Body of pancreas (tissue), 4 donors: Measurements from ENCODE around the gene FHOD3. TPM values are rescaled to one million over a fixed set of nuclear protein-coding genes. Genes with fewer than 3 reads are reported as not detected.

ENCODE experiments used
- ATAC-seq: fragments of 150-250 bp; one replicate; pipeline ENCODE4 v1.9.1; 2016
- DNase-seq, 4 donors: peaks; one replicate each; pipeline ENCODE4 v3.0.0-alpha.2; 2019
- H3K27ac ChIP-seq, 4 donors: fragments of 200-600 bp; sonication (generic); 1 replicate in 3 of 4; 2 replicates in 1 of 4; pipeline versions ENCODE4 v1.5.1 to v1.6.1; 2016 to 2019; ENCODE audit warnings: mild to moderate bottlenecking in 1 of 4, mixed read lengths in 1 of 4, moderate library complexity in 1 of 4
- H3K27me3 ChIP-seq, 2 donors: fragments of 200-600 bp; sonication (generic); one replicate each; pipeline ENCODE4 v1.6.0; 2016; ENCODE audit warnings: mild to moderate bottlenecking in 1 of 2
- H3K36me3 ChIP-seq, 2 donors: fragments of 200-600 bp; sonication (generic); replicated peaks in 1 of 2; 2 replicates each; pipeline ENCODE4 v1.5.1; 2016; ENCODE audit warnings: low read depth in 2 of 2; ENCODE audit not compliant: insufficient read depth in 1 of 2
- H3K4me1 ChIP-seq: fragments of 200-600 bp; sonication (generic); one replicate; pipeline ENCODE4 v1.6.0; 2016
- H3K4me3 ChIP-seq, 2 donors: fragments of 200-600 bp; sonication (generic); 1 replicate in 1 of 2; 2 replicates in 1 of 2; pipeline ENCODE4 v1.5.1; 2016 to 2019
- H3K9me3 ChIP-seq, 3 donors: fragments of 200-600 bp; sonication (generic); 1 replicate in 2 of 3; 2 replicates in 1 of 3; pipeline ENCODE4 v1.5.1; 2016
- POLR2A ChIP-seq, 3 donors: fragments of 450-650 bp; IDR thresholded peaks; one replicate each; pipeline ENCODE4 v1.6.1; 2016; ENCODE audit warnings: antibody characterized with exemption in 3 of 3, mild to moderate bottlenecking in 2 of 3
- WGBS, 2 donors: methylation state at CpG; one replicate each; pipeline ENCODE4 v1.1.5; 2017; 5-methylcytosine and 5-hydroxymethylcytosine counted together
- intact Hi-C: fragments of 100-400 bp; cut with DNase I; formaldehyde crosslinking; loops from one replicate; pipeline ENCODE4 v1.15.1; 2023
- total RNA-seq, 2 donors: library from RNA; depleted of rRNA; stranded (reverse); fragments of >200 nt; gene quantifications; one replicate each; pipeline ENCODE4 v1.1.0, GENCODE V29; 2016
- TF ChIP-seq, protein P1 (sequence below), 7 experiments: fragments of 450-650 bp in 4 of 7; fragments of 200-600 bp in 3 of 7; sonication (generic) in 3 of 7; IDR thresholded peaks; one replicate each; pipeline ENCODE4 v1.5.1; 2016 to 2019; ENCODE audit warnings: antibody characterized with exemption in 7 of 7

Gene FHOD3
- total RNA-seq: 1 to 10 TPM in 1 of 2 donors, under 1 TPM in 1; 0.52 to 2.0 TPM

DNA sequence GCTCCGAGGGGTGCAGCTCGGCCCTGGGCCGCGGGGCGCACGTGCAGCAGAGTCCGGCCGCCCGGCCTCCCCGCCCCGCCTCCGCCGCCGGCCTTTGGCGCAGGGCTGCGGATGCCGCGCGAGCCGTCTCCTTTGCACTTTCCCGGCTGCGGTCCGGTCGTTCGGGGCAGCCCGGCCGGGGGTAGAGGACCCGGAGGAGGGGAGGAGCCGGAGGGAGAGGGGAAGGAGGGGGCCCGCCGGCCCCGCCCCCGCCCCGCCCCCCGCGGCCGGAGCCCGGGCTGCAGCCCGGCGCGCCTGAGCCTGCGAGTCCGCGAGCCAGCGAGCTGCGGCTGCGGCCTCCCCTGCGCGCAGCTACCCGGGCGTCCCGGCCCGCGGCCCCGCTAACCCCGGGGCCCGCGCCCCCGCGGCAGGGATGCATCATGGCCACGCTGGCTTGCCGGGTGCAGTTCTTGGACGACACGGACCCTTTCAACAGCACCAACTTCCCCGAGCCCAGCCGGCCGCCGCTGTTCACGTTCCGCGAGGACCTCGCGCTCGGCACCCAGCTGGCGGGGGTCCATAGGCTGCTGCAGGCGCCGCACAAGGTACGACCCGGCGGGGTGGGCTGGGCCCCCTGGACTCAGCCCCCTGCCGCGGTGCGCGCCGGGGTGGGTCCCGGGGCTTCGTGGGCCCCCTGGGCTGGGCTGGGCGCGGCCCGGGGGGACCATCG, at the start of gene FHOD3:
FHOD3 (plus strand) TSS at position 297 of the 709 bp plus-strand sequence; CDS start at position 420, 123 bp downstream.
- ATAC-seq: peak; percentile 85
- 0% methylated on average over 11 to 42 of the region's 91 CpGs for WGBS, 2 donors
- Histone ChIP-seq H3K27ac (peak within 1 kb of the TSS in 2 of 4 donors; percentile 26 to 38), H3K4me1 (peaks cover 18% of the 10 kb centered on the region), H3K4me3 (peak within 1 kb of the TSS; percentile 36 to 62), H3K9me3 (no peaks in the 10 kb centered on the region), H3K27me3 (no peaks in the 10 kb centered on the region), H3K36me3 (no peaks in the 10 kb centered on the region)
- peak; percentile 56 to 77 (median 68) for DNase-seq
- TF ChIP-seq, protein P1, sequence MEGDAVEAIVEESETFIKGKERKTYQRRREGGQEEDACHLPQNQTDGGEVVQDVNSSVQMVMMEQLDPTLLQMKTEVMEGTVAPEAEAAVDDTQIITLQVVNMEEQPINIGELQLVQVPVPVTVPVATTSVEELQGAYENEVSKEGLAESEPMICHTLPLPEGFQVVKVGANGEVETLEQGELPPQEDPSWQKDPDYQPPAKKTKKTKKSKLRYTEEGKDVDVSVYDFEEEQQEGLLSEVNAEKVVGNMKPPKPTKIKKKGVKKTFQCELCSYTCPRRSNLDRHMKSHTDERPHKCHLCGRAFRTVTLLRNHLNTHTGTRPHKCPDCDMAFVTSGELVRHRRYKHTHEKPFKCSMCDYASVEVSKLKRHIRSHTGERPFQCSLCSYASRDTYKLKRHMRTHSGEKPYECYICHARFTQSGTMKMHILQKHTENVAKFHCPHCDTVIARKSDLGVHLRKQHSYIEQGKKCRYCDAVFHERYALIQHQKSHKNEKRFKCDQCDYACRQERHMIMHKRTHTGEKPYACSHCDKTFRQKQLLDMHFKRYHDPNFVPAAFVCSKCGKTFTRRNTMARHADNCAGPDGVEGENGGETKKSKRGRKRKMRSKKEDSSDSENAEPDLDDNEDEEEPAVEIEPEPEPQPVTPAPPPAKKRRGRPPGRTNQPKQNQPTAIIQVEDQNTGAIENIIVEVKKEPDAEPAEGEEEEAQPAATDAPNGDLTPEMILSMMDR (IDR thresholded peaks at IDR 0.05): no peak
- TF ChIP-seq POLR2A (IDR thresholded peaks at IDR 0.05): no peak
- intact Hi-C loops: no loop called here

DNA sequence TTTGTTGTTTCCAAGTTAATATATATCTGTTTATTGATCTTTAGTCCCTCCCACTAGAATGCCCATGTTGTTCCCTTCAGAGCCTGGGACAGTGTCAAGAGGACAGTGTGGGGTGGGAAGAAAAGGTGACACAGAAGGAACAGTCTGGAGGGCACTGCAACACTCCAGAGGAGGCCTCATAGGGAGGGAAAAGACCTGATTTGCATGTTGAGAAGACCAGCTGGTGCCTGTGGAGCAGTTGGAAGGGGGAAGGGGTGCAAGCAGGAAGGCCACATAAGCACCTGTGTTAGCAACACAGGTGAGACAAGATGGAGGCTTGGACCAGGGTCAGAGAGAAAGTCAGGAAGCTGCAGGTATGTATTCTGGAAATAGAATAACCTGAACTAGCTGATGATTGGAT, 48.1 kb upstream of the FHOD3 start:
- no peak for TF ChIP-seq POLR2A (IDR thresholded peaks at IDR 0.05)
- TF ChIP-seq, protein P1 (IDR thresholded peaks at IDR 0.05): no peak
- no peak overlapping the region for H3K27ac ChIP-seq
- intact Hi-C loops: no loop called here
- H3K36me3 ChIP-seq: no peaks in the 10 kb centered on the region
- no peak for ATAC-seq
- no peaks in the 10 kb centered on the region for H3K27me3 ChIP-seq
- H3K4me1 ChIP-seq: no peaks in the 10 kb centered on the region
- H3K4me3 ChIP-seq: no peak overlapping the region
- H3K9me3 ChIP-seq: no peaks in the 10 kb centered on the region
- DNase-seq: no peak

DNA sequence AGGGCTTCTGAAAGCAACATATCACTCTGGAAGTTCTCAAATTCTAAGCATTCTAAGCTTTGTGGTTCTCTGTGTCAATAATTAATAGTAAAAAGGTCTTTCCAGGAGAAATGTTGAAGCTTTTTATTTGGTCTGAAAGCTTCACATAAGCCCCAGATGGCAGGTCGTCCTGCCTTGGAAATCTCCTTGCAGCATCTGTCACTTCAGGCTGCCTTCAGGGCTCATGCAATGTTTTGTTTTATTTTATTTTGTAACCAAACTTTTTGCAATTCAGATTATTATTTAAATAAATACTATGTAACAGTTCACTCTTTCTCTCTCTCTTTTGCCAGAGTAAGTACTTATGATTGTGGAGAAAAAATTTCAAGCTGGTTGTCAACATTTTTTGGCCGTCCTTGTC, 46.7 kb upstream of the FHOD3 start:
- Histone ChIP-seq H3K9me3 (no peaks in the 10 kb centered on the region), H3K27me3 (no peaks in the 10 kb centered on the region), H3K4me3 (no peak overlapping the region), H3K36me3 (no peaks in the 10 kb centered on the region), H3K4me1 (no peaks in the 10 kb centered on the region), H3K27ac (no peak overlapping the region)
- intact Hi-C loops: no loop called here
- TF ChIP-seq, protein P1 (IDR thresholded peaks at IDR 0.05): no peak
- no peak for TF ChIP-seq POLR2A (IDR thresholded peaks at IDR 0.05)
- ATAC-seq (no peak), DNase-seq (no peak)
- 77 to 79% methylated on average over 2 of the region's 2 CpGs for WGBS, 2 donors

DNA sequence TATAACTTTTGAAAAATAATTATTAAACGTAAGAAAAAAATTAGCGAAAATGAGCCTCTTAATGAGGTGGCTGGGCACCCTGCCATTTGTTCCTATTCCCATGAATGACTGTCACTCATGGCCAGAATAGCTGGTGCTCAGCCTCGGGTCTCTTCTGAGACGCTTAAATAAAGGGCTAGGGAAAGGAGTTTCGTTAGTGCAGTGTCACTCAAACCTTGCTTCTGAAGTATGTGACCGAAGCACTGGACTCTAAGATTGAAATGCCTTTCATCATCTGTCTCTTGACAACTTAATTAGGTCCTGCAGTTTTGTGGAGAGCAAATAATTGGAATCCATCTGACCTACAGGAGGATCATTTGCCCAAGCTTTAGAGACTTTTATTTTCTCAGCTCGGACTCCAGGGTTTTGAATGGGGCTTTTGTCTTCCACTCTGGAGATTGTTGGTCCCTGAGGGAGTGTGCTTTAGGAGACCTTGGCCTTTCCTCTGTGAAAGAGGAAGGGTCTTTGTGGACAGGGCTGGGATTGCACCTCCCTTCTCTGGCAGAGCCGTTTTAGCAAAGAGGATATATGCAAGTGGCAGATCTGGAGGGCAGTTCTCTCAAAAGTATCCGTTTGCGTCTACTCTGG, 42.3 kb upstream of the FHOD3 start:
- DNase-seq: no peak
- H3K27me3 ChIP-seq: no peaks in the 10 kb centered on the region
- no peak overlapping the region for H3K27ac ChIP-seq
- no peak for ATAC-seq
- TF ChIP-seq, protein P1 (IDR thresholded peaks at IDR 0.05): no peak
- no peak for TF ChIP-seq POLR2A (IDR thresholded peaks at IDR 0.05)
- H3K4me3 ChIP-seq: no peak overlapping the region
- no peaks in the 10 kb centered on the region for H3K36me3 ChIP-seq
- H3K4me1 ChIP-seq: no peaks in the 10 kb centered on the region
- WGBS, 2 donors: 72 to 74% methylated on average over 10 of the region's 10 CpGs
- H3K9me3 ChIP-seq: no peaks in the 10 kb centered on the region
- intact Hi-C loops: no loop called here
